DMS53 (cell line): Measurements from ENCODE around the gene DDX56.
A peak's percentile ranks its signal among the peaks of the same experiment; 100 is the strongest.

ENCODE experiments used
- DNase-seq: peaks from one replicate; lab custom pipeline; 2025; lab: John Stamatoyannopoulos, UW

Gene DDX56

DNA sequence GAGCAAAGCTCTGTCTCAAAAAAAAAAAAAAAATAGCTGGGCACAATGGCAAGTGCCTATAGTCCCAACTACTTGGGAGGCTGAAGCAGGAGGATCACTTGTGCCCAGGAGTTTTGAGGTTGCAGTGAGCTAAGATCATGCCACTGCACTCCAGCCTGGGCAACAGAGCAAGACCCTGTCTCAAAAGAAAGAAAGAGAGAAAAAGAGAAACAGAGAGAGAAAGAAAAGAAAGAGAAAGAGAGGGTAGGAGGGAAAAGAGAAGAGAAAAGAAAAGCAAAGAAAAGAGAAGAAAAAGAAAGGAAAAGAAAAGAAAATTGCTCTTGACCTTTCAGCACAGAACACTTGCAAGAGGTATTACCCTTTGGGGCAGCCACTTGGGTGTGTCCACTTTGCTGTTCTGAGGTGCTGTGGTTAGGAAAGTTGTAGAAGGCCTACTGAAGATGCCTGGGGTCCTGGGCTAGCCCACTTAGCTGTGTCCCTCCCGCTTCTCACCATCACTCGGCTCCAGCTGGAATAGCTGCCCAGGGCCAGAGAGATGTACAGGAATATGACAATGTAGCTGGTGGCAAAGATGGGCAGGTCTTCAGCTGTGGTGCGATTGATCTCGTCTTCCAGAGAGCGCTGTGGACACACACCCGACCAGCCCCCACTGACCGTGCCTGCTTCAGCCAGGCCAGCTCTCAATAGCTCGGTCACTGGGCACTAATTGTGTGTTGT is 38.2 kb downstream of the DDX56 start:
- no peak for DNase-seq

DNA sequence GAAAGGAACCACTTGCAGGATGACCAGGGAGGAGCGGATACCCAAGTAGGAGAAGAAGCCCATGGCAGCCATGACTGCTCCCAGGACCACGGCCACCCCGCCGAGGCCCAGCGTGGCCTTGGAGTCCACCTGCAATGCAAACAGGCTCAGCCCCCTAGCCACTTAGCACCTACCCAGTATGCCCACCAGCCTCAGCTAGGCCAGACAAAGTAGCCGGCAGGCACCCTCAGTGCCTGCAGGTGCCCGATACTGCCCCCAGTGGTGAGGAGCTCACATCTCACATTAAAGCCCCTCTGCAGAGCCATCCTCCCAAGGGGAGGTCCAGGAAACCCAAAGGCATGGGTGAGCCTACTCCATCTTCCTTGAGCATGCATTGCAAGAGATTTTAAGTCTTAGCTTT is 39.2 kb downstream of the DDX56 start:
- DNase-seq: peak; percentile 94

DNA sequence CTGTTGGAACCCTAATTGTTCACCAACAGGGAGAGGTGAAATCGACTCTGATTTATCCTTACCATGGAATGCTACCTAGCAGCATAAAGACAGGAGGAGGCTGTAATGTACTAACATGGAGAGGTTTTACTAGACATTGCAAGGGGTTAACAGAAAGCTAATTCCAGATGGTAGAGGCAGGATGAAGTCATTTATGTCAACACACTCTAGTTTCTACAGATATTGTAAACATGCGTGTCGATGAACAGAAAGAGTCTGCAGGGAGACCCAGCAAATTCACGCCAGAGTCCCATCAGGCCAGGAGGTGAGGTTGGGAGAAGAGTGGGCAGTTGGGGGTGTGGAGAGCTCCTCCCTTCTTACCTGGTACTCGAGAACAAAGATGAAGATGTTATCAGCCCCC is 39.6 kb downstream of the DDX56 start:
- DNase-seq: peak; percentile 96

DNA sequence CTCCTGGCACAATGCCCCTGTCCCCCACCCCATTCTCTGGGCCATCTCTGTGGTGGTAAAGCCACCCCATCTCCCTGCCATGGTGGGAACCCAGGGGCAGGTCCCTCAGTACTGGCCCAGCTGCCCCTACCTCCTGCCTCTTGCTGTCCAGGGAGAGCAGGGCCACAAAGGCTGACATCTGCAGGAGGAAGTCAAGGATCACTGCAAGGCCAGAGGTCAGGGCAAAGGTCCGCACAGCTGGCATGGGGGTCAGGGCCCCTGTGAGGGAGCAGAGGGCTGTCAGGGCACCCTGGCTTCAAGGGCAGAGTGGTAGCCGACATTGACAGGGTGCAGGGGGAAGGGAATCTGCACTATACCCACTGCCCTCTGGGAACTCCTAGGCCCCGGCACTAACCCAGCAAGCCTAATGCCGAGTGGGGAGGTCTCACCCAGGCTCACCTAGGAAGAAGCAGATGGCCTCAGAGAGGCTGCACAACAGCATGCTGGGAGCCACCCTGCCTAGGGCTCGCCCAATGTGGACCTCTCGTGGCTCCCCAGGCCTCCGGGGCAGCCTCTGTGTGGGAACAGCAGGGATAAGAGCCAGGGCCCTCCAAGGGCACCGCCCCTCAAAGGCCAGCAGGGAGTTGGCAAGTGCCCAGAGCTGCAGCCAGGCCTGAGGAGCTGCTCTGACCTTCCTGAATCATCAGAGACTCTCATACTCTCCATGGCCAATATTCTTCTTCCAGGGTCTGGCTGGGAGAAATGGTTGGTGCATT is 40.2 kb downstream of the DDX56 start:
- peak; percentile 94 for DNase-seq

DNA sequence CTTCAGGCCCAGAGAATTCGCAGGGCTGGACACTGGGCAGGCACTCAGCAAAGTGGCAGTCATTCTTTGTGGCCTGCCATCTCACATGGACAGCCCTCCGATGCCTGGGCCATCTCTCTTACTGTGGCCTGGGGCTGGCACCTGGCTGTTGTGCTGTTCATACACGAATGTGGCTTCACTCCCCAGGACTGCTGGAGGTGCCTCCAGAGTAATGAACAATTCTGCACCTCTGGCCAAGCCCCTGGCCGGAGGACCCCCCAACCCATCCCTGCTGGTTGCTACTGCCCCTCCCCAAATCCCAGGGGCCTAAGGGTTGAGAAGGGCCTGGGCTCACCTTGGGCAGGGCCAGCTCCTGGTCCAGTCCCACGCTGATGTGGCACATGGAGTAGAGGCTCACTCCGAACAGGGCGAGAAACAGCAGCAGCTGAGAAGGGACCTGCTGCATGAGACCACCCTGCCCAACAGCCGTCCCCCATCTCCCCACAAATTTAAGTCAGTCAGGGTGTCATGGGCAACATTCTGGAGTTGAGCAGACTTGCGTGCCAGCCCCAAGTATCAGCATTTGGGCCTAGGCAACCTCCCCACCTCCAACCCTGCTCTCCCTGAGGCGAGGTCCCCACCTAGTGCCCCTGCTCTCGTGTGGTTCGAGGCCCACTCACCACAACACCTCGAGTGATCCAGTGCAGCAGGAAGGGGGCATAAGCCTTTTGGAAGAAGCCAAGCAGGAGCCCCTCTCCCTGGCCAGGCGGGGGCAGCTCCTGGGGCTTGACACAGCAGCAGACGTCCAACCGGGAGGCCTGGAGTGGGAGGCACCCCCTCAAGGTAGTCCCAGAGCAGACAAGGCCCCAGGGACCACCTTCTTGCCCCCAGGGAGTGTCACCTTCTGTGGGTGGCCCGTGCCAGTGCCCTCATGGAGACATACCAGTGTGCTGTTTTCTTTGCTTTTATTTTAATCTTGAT is 42.0 kb downstream of the DDX56 start:
- no peak for DNase-seq

DNA sequence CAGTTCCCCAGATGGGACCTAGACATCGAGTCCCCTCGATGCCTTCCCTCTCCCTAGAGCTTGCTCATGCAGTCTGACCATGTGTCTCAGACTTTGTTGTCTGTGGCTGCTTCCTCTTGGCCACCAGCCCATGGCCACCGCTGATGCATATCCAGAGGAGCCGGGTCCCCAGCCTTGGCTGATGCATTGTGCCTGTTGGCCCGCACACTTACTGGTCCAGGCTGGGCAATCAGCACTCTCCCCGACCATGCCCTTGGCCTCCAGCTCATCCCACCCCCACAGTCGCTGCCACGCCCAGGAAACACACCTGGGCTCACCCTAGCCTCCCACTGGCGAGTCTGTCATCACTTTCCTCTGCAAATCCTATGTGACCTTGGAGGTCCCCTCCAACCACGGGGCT is 42.7 kb downstream of the DDX56 start:
- peak; percentile 71 for DNase-seq

DNA sequence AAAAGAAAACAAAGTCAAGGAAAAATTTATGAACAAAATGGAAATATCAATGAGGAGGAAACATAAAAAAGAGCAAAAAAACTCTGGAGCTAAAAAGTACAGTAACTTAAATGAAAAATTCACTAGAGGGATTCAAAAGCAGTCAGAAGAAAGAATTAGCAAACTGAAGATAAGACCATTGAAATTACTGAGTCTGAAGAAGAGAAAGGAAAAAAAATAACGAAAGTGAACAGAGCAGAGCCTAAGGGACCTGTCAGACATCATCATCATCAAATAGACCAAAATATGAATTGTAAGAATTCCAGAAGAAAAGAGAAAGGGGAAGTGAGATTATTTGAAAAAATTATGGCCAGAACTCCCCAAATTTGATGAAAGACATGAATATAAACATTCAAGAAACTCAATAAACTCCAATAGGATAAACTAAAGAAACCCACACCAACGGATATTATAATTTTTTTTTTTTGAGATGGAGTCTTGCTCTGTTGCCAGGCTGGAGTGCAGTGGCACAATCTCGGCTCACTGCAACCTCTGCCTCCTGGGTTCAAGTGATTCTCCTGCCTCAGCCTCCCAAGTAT is 48.8 kb downstream of the DDX56 start:
- no peak for DNase-seq

DNA sequence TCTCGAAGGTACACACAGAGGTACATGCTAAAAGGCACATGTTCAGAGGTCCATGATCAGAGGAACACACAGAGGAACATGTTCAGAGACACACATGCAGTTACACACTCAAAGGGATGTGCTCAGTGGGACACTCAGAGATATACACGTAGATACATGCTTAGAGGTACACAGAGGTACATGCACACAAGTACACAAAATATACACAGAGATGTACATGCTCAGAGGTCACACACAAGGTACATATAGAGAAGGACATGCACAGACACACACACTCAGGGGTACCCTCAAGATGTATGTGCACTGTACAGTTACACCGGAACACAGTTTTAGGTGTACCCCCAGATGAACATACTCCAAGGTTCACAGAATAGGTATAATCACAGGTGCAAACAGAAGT is 51.4 kb downstream of the DDX56 start:
- no peak for DNase-seq

DNA sequence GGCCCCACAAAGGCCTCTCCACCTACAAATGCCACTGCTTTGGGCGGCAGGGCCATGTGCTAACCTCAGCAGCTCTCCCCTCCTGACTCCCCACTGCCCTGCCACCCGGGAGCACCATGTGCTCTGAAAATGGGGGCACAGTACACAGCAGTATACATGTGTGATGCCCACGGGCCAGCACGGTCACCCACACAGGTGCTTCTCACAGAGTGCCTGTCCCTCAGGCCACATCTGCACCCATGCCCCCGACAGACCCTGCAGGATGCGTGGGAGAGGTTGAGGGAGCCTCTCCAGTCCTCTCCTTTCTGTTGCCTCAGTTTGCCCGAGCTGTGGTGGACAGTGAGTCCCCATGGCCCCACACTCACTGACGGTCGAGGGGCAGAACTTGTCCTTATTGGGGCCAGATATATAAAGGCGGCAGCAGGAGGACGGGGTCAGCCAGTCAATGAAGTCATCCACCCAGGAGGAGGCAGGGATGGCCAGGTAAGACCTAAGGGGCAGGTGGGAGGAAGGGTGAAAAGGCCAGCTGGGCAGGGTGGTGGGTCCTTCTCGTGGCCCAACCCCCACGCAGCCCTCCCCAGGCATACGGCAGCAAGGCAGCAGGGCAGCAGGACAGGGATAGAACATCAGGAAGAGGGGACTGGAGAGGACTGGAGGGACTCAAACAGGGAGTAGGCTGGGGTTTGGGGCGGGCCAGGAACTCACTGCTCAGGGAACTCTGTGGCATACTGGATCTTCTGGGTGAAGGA is 52.2 kb downstream of the DDX56 start:
- DNase-seq: no peak

DNA sequence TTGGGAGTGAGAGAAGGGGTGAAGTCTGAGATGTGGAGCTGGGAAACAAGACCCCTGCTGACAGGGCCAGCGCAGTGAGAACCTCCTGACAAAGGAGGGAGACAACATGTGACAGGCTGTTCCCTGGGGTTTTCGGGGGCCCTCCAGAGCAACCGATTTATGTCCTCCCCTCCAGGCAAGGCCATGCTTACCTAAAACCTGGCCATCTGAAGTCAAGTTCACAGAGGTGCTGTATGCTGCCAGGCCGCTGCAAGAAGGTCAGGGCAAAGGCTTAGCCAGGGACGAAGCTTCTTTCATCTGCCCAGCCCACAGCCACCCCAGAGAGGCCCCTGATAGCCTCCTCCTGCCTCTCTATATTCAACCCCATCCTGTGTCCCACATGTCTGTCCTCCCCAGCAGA is 53.1 kb downstream of the DDX56 start:
- DNase-seq: no peak

DNA sequence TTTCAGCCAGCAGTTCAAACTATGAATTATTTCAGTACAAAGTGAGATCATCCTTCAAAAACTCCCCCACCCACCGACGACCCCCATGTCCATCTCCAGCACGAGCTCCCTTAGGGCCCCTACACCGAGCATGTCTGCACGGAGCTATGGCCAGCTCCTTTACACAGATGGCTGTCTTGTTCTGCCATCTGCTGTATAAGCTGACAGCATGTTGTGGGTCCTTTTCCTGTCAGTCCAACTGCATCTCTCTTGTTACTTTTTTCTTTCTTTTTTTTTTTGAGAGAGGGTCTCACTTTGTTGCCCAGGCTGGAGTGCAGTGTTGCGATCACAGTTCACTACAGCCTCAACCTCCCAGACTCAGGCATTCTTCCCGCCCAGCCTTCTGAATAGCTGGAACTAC is 54.2 kb downstream of the DDX56 start:
- no peak for DNase-seq

DNA sequence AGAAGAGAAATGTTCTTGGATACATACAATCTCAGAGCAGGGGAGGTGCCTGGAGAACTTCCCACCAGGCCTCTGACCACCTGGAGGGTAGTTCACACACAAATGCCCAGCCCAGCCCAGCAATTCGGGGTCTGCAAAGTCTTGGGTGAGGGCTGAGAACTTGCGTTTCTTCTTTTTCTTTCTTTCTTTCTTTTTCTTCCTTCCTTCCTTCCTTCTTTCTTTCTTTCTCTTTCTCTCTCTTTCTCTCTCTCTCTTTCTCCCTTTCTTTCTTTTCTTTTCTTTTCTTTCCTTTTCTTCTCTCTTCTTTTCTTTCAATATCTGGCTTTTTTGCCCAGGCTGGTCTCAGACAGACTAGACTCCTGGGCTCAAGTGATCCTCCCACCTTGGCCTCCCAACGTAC is 54.9 kb downstream of the DDX56 start:
- no peak for DNase-seq

DNA sequence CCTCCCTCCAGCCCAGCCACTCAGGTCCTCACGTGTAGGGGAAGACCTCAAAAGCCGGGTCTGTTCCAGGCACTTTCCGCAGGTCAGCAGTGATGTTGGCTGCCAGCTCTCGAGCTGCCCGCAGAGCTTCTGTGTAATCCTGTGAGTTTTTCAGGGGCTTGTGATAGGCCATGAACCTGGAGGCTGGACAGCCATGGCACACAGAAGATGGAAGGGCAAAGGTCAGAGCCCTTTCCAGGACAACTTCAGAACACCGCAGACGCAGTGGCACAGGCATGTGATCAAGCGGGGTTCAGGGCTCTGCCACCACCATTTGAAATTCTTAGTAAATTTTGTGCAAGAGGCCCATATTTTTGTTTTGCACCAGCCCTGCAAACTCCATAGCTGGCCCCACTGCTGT is 56.5 kb downstream of the DDX56 start:
- no peak for DNase-seq
